KOPT-K1 (cell line): ENCODE results near the gene UHMK1.
A peak's percentile ranks its signal among the peaks of the same experiment; 100 is the strongest.
"Not testable (repeated sequence)": the region's sequence is repeated elsewhere in the genome, so short reads cannot be mapped to it uniquely, and the experiment has no call there.

ENCODE experiments used
- H3K27ac ChIP-seq: fragments of 200-600 bp; sonication (generic); 2 replicates; pipeline ENCODE4 v1.5.1; 2016; ENCODE audit warnings: antibody characterized with exemption, mild to moderate bottlenecking, low read depth, low read length; ENCODE audit not compliant: poor library complexity, severe bottlenecking
- H3K36me3 ChIP-seq: fragments of 200-600 bp; sonication (generic); 2 replicates; pipeline ENCODE4 v1.5.1; 2017; ENCODE audit warnings: antibody characterized with exemption, mild to moderate bottlenecking, low read length, moderate library complexity; ENCODE audit not compliant: insufficient read depth
- H3K9me3 ChIP-seq: fragments of 200-600 bp; sonication (generic); 2 replicates; pipeline ENCODE4 v1.5.1; 2017; ENCODE audit warnings: antibody characterized with exemption, low read length, mild to moderate bottlenecking; ENCODE audit not compliant: insufficient read depth, poor library complexity, severe bottlenecking

UHMK1 gene

GRCh38 chr1:162497723-162498495 is at the start of gene UHMK1:
UHMK1 (plus strand) TSS chr1:162497818; CDS start chr1:162498001, 183 bp downstream.
- H3K27ac ChIP-seq = peak within 1 kb of the TSS; percentile 86
- no peaks in the 10 kb centered on the region for H3K9me3 ChIP-seq
- peaks cover 32% of the 10 kb centered on the region for H3K36me3 ChIP-seq

GRCh38 chr1:162454361-162454760 is 43.3 kb upstream of the UHMK1 start:
- H3K36me3 ChIP-seq, H3K9me3 ChIP-seq: not testable (repeated sequence)

GRCh38 chr1:162456323-162456722 is 41.3 kb upstream of the UHMK1 start:
- no peak overlapping the region for H3K27ac ChIP-seq
- no peaks in the 10 kb centered on the region for H3K36me3 ChIP-seq
- H3K9me3 ChIP-seq = no peaks in the 10 kb centered on the region

More at GRCh38 chr1:162454361-162454760, 43.3 kb upstream of the UHMK1 start:
- H3K27ac ChIP-seq = not testable (repeated sequence)

GRCh38 chr1:162458236-162458635 is 39.4 kb upstream of the UHMK1 start:
- Histone ChIP-seq H3K27ac (no peak overlapping the region), H3K9me3 (no peaks in the 10 kb centered on the region), H3K36me3 (no peaks in the 10 kb centered on the region)

- not testable (repeated sequence) for H3K9me3 ChIP-seq, H3K27ac ChIP-seq, H3K36me3 ChIP-seq
Observed at GRCh38 chr1:162462425-162462824, 35.2 kb upstream of the UHMK1 start.

- Histone ChIP-seq H3K9me3 (no peaks in the 10 kb centered on the region), H3K36me3 (no peaks in the 10 kb centered on the region), H3K27ac (no peak overlapping the region)
Observed at GRCh38 chr1:162463021-162463420, 34.6 kb upstream of the UHMK1 start.

- Histone ChIP-seq H3K36me3 (no peaks in the 10 kb centered on the region), H3K27ac (no peak overlapping the region), H3K9me3 (no peaks in the 10 kb centered on the region)
Observed at GRCh38 chr1:162466797-162467196, 30.8 kb upstream of the UHMK1 start.

GRCh38 chr1:162470216-162470615 is 27.4 kb upstream of the UHMK1 start:
- Histone ChIP-seq H3K27ac (no peak overlapping the region), H3K9me3 (no peaks in the 10 kb centered on the region), H3K36me3 (no peaks in the 10 kb centered on the region)

GRCh38 chr1:162471290-162471853 is 26.2 kb upstream of the UHMK1 start:
- Histone ChIP-seq H3K9me3 (peaks cover 2% of the 10 kb centered on the region), H3K27ac (no peak overlapping the region), H3K36me3 (no peaks in the 10 kb centered on the region)

- Histone ChIP-seq H3K27ac (no peak overlapping the region), H3K36me3 (no peaks in the 10 kb centered on the region), H3K9me3 (peaks cover 4% of the 10 kb centered on the region)
Observed at GRCh38 chr1:162475089-162475488, 22.5 kb upstream of the UHMK1 start.

- H3K9me3 ChIP-seq = peaks cover 4% of the 10 kb centered on the region
- no peaks in the 10 kb centered on the region for H3K36me3 ChIP-seq
- no peak overlapping the region for H3K27ac ChIP-seq
Observed at GRCh38 chr1:162475539-162476185, 22.0 kb upstream of the UHMK1 start.

GRCh38 chr1:162476620-162477019 is 21.0 kb upstream of the UHMK1 start:
- Histone ChIP-seq H3K9me3 (peaks cover 4% of the 10 kb centered on the region), H3K36me3 (no peaks in the 10 kb centered on the region), H3K27ac (no peak overlapping the region)

- Histone ChIP-seq H3K36me3 (no peaks in the 10 kb centered on the region), H3K27ac (no peak overlapping the region), H3K9me3 (no peaks in the 10 kb centered on the region)
Observed at GRCh38 chr1:162485236-162485635, 12.4 kb upstream of the UHMK1 start.

- no peaks in the 10 kb centered on the region for H3K36me3 ChIP-seq
- no peak overlapping the region for H3K27ac ChIP-seq
Observed at GRCh38 chr1:162487241-162487640, 10.4 kb upstream of the UHMK1 start.

GRCh38 chr1:162488219-162488618 is 9.4 kb upstream of the UHMK1 start:
- Histone ChIP-seq H3K36me3 (no peaks in the 10 kb centered on the region), H3K27ac (no peak overlapping the region)

More at GRCh38 chr1:162487241-162487640, 10.4 kb upstream of the UHMK1 start:
- no peaks in the 10 kb centered on the region for H3K9me3 ChIP-seq

More at GRCh38 chr1:162488219-162488618, 9.4 kb upstream of the UHMK1 start:
- H3K9me3 ChIP-seq = no peaks in the 10 kb centered on the region
